HL-60/S4 treated with phorbol 12-myristate 13-acetate at 8.2 ng/mL for 4 days and 3 days (cell line): ENCODE measurements around the gene ANK3.

Experiments
- in situ Hi-C: fragments of 300-500 bp; cut with MboI; formaldehyde crosslinking; loops from 2 replicates; pipeline ENCODE4 v1.15.0; 2022; ENCODE audit warnings: low sequenced_read_pairs

The ANK3 gene

GRCh38 chr10:60188548-60188947, 201.1 kb downstream of the ANK3 start:
- in situ Hi-C loops, result no loop called here

GRCh38 chr10:60187691-60188090, 202.0 kb downstream of the ANK3 start:
- in situ Hi-C loops, result no loop called here

- in situ Hi-C loops, result no loop called here
These were observed 203.2 kb downstream of the ANK3 start for GRCh38 chr10:60186315-60187071.

GRCh38 chr10:60185421-60185820, 204.3 kb downstream of the ANK3 start:
- in situ Hi-C loops, result no loop called here

GRCh38 chr10:60182691-60183090, 207.0 kb downstream of the ANK3 start:
- in situ Hi-C loops, result no loop called here

GRCh38 chr10:60176925-60177324, 212.8 kb downstream of the ANK3 start:
- in situ Hi-C loops, result no loop called here

- in situ Hi-C loops, result no loop called here
These were observed 214.2 kb downstream of the ANK3 start for GRCh38 chr10:60175441-60175971.

- in situ Hi-C loops, result no loop called here
These were observed 217.2 kb downstream of the ANK3 start for GRCh38 chr10:60172363-60172990.

- in situ Hi-C loops, result no loop called here
These were observed 218.2 kb downstream of the ANK3 start for GRCh38 chr10:60171436-60172013.

GRCh38 chr10:60170250-60170649, 219.4 kb downstream of the ANK3 start:
- in situ Hi-C loops, result no loop called here

GRCh38 chr10:60169111-60169510, 220.6 kb downstream of the ANK3 start:
- in situ Hi-C loops, result no loop called here

- in situ Hi-C loops, result no loop called here
These were observed 222.6 kb downstream of the ANK3 start for GRCh38 chr10:60167050-60167449.

- in situ Hi-C loops, result no loop called here
These were observed 225.9 kb downstream of the ANK3 start for GRCh38 chr10:60163786-60164185.

GRCh38 chr10:60162631-60163030, 227.0 kb downstream of the ANK3 start:
- in situ Hi-C loops, result no loop called here

GRCh38 chr10:60155943-60156683, 233.6 kb downstream of the ANK3 start:
- in situ Hi-C loops, result no loop called here

- in situ Hi-C loops, result no loop called here
These were observed 234.4 kb downstream of the ANK3 start for GRCh38 chr10:60155099-60155877.

GRCh38 chr10:60149003-60149402, 240.7 kb downstream of the ANK3 start:
- in situ Hi-C loops, result no loop called here

- in situ Hi-C loops, result no loop called here
These were observed 241.3 kb downstream of the ANK3 start for GRCh38 chr10:60148266-60148840.

GRCh38 chr10:60147576-60148265, 242.0 kb downstream of the ANK3 start:
- in situ Hi-C loops, result no loop called here

- in situ Hi-C loops, result no loop called here
These were observed 242.7 kb downstream of the ANK3 start for GRCh38 chr10:60147025-60147424.
